Endothelial cell of umbilical vein (primary cell): ENCODE results near the gene ALPK1. TPM values are rescaled to one million over a fixed set of nuclear protein-coding genes. Genes with fewer than 3 reads are reported as not detected.

Source experiments
- BruUV-seq: library from RNA; stranded (reverse); fragments of 400-500 nt; replicated peaks from 2 replicates; lab custom pipeline; 2021; lab: Mats Ljungman, UMichigan
- CTCF ChIA-PET: fragments of 300-600, 350-600 bp; sonication (Branson Sonifier 250); formaldehyde crosslinking; loops from one replicate; lab custom pipeline; 2021; ENCODE audit warnings: antibody characterized with exemption, inconsistent platforms; lab: Charles Lee
- POLR2A ChIA-PET: fragments of 300-600, 350-600 bp; sonication (Branson Sonifier 250); formaldehyde crosslinking; loops from one replicate; lab custom pipeline; 2021; ENCODE audit warnings: antibody characterized with exemption, inconsistent platforms; lab: Charles Lee
- DNase-seq: peaks from one replicate; pipeline ENCODE4 v3.0.0-alpha.2; 2011; ENCODE audit warnings: low read depth, low spot score
- FAIRE-seq: peaks from 2 replicates; lab custom pipeline; 2011; peaks lifted over from hg19 to GRCh38; lab: Jason Lieb, UNC
- H2AFZ ChIP-seq: 2 replicates; pipeline ENCODE4 v1.6.0; 2012; ENCODE audit warnings: low read depth, low read length, control low read depth, inconsistent platforms
- H3K27ac ChIP-seq: 2 replicates; pipeline ENCODE4 v1.5.1; 2011; ENCODE audit warnings: low read depth, mild to moderate bottlenecking, control low read depth, low read length, moderate library complexity; ENCODE audit not compliant: insufficient read depth
- H3K27me3 ChIP-seq, 2 experiments: 2 replicates each; pipeline versions ENCODE4 v1.6.0 to v1.6.1; 2011; ENCODE audit warnings: low read length in 2 of 2, mixed read lengths in 1 of 2; ENCODE audit not compliant: control insufficient read depth in 2 of 2, insufficient read depth in 2 of 2
- H3K36me3 ChIP-seq, 2 experiments: 2 replicates in 1 of 2; 3 replicates in 1 of 2; pipeline ENCODE4 v1.5.1; 2011; ENCODE audit warnings: low read length in 2 of 2, mild to moderate bottlenecking in 1 of 2, moderate library complexity in 1 of 2; ENCODE audit not compliant: control insufficient read depth in 2 of 2, insufficient read depth in 2 of 2; ENCODE audit errors: extremely low read depth in 1 of 2
- H3K4me1 ChIP-seq: 3 replicates; pipeline ENCODE4 v1.5.1; 2011; ENCODE audit warnings: mild to moderate bottlenecking, low read length; ENCODE audit not compliant: control insufficient read depth, insufficient read depth; ENCODE audit errors: extremely low read depth
- H3K4me2 ChIP-seq: 2 replicates; pipeline ENCODE4 v1.6.1; 2011; ENCODE audit warnings: low read length, control low read depth, mixed read lengths; ENCODE audit not compliant: insufficient read depth
- H3K4me3 ChIP-seq, 3 experiments: fragments of 200-600 bp in 1 of 3; sonication (generic), shearing (Covaris generic) in 1 of 3; replicated peaks in 1 of 3; 2 replicates each; pipeline ENCODE4 v1.5.1; 2011 to 2016; ENCODE audit warnings: control low read depth in 3 of 3, low read length in 3 of 3, mild to moderate bottlenecking in 2 of 3, inconsistent platforms in 1 of 3, low read depth in 1 of 3, moderate library complexity in 1 of 3; ENCODE audit not compliant: insufficient read depth in 1 of 3
- H3K79me2 ChIP-seq: 2 replicates; pipeline ENCODE4 v1.6.0; 2012; ENCODE audit warnings: low read length, inconsistent platforms; ENCODE audit not compliant: control insufficient read depth, insufficient read depth
- H3K9ac ChIP-seq: replicated peaks from 2 replicates; pipeline ENCODE3; 2011; ENCODE audit warnings: low read length, control low read depth; ENCODE audit not compliant: insufficient read depth; ENCODE audit errors: extremely low read depth
- H3K9me1 ChIP-seq: replicated peaks from 3 replicates; pipeline ENCODE4 v1.6.0; 2011; ENCODE audit warnings: mild to moderate bottlenecking, low read length; ENCODE audit not compliant: control insufficient read depth, insufficient read depth; ENCODE audit errors: extremely low read depth
- H3K9me3 ChIP-seq: replicated peaks from 2 replicates; pipeline ENCODE4 v1.5.1; 2012; ENCODE audit warnings: low read length, inconsistent platforms; ENCODE audit not compliant: control insufficient read depth, insufficient read depth
- H4K20me1 ChIP-seq: replicated peaks from 2 replicates; pipeline ENCODE3; 2011; ENCODE audit warnings: mild to moderate bottlenecking, low read length; ENCODE audit not compliant: control insufficient read depth, insufficient read depth; ENCODE audit errors: extremely low read depth
- EZH2 ChIP-seq: IDR thresholded peaks from 2 replicates; pipeline ENCODE4 v1.6.1; 2012; ENCODE audit warnings: borderline replicate concordance, low read depth, mild to moderate bottlenecking, moderate library complexity, low read length, inconsistent platforms; ENCODE audit not compliant: severe bottlenecking
- FOS ChIP-seq: IDR thresholded peaks from 2 replicates; pipeline ENCODE4 v1.6.1; 2011; ENCODE audit warnings: mild to moderate bottlenecking, low read length, moderate library complexity, borderline replicate concordance; ENCODE audit not compliant: insufficient read depth
- GATA2 ChIP-seq: IDR thresholded peaks from 2 replicates; pipeline ENCODE4 v1.7.0; 2011; ENCODE audit warnings: low read depth, mild to moderate bottlenecking, moderate library complexity, mixed read lengths, low read length; ENCODE audit not compliant: insufficient read length, insufficient read depth
- JUN ChIP-seq: IDR thresholded peaks from 2 replicates; pipeline ENCODE4 v1.6.1; 2011; ENCODE audit warnings: borderline replicate concordance, low read depth; ENCODE audit not compliant: insufficient read length, insufficient read depth
- MYC ChIP-seq: IDR thresholded peaks from one replicate; pipeline ENCODE4 v1.6.1; 2011; ENCODE audit warnings: mild to moderate bottlenecking, low read depth, low read length
- POLR2A ChIP-seq: IDR thresholded peaks from 2 replicates; pipeline ENCODE4 v1.6.1; 2012; ENCODE audit warnings: low read depth, mild to moderate bottlenecking, control low read depth, low read length
- POLR2AphosphoS5 ChIP-seq: IDR thresholded peaks from 2 replicates; pipeline ENCODE4 v1.6.1; 2012; ENCODE audit warnings: low read depth, mild to moderate bottlenecking, control low read depth, low read length, moderate library complexity; ENCODE audit not compliant: insufficient read depth
- dilution Hi-C: fragments of 300-500 bp; cut with MboI; formaldehyde crosslinking; loops from one replicate; pipeline ENCODE4 v1.15.0; 2019; ENCODE audit warnings: low sequenced_read_pairs; ENCODE audit not compliant: extremely low pct_ligation_motif_present
- intact Hi-C: fragments of 100-400 bp; cut with micrococcal nuclease; formaldehyde crosslinking; loops from one replicate; pipeline ENCODE4 v1.10.0; 2022
- polyA plus RNA-seq, 4 experiments: library from polyadenylated mRNA; depleted of rRNA in 3 of 4; stranded (reverse) in 3 of 4; unstranded in 1 of 4; fragments of >200 nt; gene quantifications; 2 replicates each; pipeline versions ENCODE4 v1.2.1 to v1.2.3, GENCODE V29; 2011 to 2012; ENCODE audit warnings: missing spikeins in 1 of 4
- total RNA-seq: library from RNA; stranded (reverse); gene quantifications from 2 replicates; pipeline ENCODE4 v1.2.3, GENCODE V29; 2021
- TF ChIP-seq, protein P1 (sequence below): IDR thresholded peaks from 2 replicates; pipeline ENCODE4 v1.6.1; 2011; ENCODE audit not compliant: insufficient read depth, insufficient read length
- TF ChIP-seq, protein P2 (sequence below), 2 donors: IDR thresholded peaks; 1 replicate in 1 of 2; 2 replicates in 1 of 2; pipeline ENCODE4 v1.5.1; 2011; ENCODE audit warnings: low read length in 2 of 2, mild to moderate bottlenecking in 2 of 2, moderate library complexity in 2 of 2, control low read depth in 1 of 2, inconsistent platforms in 1 of 2, low read depth in 1 of 2; ENCODE audit not compliant: insufficient read depth in 1 of 2; ENCODE audit errors: extremely low read depth in 1 of 2

Gene ALPK1
- total and polyA plus RNA-seq, 2 donors (not counting 3 experiments of a cell fraction or from before 2014, with no cell fraction given) = 1.4 to 5.5 TPM

- TF ChIP-seq EZH2 = no peak
- no peak for TF ChIP-seq POLR2AphosphoS5
- TF ChIP-seq POLR2A = no peak
- TF ChIP-seq, protein P1, sequence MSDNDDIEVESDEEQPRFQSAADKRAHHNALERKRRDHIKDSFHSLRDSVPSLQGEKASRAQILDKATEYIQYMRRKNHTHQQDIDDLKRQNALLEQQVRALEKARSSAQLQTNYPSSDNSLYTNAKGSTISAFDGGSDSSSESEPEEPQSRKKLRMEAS = no peak
- TF ChIP-seq, protein P2, sequence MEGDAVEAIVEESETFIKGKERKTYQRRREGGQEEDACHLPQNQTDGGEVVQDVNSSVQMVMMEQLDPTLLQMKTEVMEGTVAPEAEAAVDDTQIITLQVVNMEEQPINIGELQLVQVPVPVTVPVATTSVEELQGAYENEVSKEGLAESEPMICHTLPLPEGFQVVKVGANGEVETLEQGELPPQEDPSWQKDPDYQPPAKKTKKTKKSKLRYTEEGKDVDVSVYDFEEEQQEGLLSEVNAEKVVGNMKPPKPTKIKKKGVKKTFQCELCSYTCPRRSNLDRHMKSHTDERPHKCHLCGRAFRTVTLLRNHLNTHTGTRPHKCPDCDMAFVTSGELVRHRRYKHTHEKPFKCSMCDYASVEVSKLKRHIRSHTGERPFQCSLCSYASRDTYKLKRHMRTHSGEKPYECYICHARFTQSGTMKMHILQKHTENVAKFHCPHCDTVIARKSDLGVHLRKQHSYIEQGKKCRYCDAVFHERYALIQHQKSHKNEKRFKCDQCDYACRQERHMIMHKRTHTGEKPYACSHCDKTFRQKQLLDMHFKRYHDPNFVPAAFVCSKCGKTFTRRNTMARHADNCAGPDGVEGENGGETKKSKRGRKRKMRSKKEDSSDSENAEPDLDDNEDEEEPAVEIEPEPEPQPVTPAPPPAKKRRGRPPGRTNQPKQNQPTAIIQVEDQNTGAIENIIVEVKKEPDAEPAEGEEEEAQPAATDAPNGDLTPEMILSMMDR (IDR thresholded peaks at IDR 0.05; ENCODE audit: extremely low read depth in 1 of 2, insufficient read depth in 1 of 2, low read depth in 1 of 2, low read length in 2 of 2) = no peak
- no peak for TF ChIP-seq FOS
- no peak for TF ChIP-seq JUN
- no peak for TF ChIP-seq MYC
- no peak for TF ChIP-seq GATA2
- Histone ChIP-seq H4K20me1 (no peaks in the 10 kb centered on the region), H3K79me2 (no peaks in the 10 kb centered on the region), H3K4me2 (no peak overlapping the region), H3K27me3 (no peaks in the 10 kb centered on the region), H3K27ac (no peak overlapping the region), H3K9me3 (no peaks in the 10 kb centered on the region), H3K4me1 (no peaks in the 10 kb centered on the region), H2AFZ (no peak overlapping the region), H3K36me3 (no peaks in the 10 kb centered on the region), H3K9me1 (no peaks in the 10 kb centered on the region), H3K4me3 (no peak overlapping the region), H3K9ac (no peak overlapping the region)
- no TSS peak for BruUV-seq
- ChIA-PET CTCF (no interaction called here), POLR2A (no interaction called here)
- DNase-seq (no peak), FAIRE-seq (no peak)
- dilution Hi-C loops = no loop called here
- intact Hi-C loops = no loop called here
Observed at GRCh38 chr4:112315446-112315845, 18.3 kb downstream of the ALPK1 start.
